ENCODE results near the gene CUEDC1. TPM values are rescaled to one million over a fixed set of nuclear protein-coding genes. Genes with fewer than 3 reads are reported as not detected.

CUEDC1 gene
- total RNA-seq, 4 donors from 2014 or later: 7.5 to 14.3 (median 12.7) TPM

GRCh38 chr17:57889892-57890856 is 65.0 kb downstream of the CUEDC1 start:
- intact Hi-C loops (cut with DNase I; ENCODE audit: low total_unique reads): no loop called here
- TF ChIP-seq POLR2A (IDR thresholded peaks at IDR 0.05) (no peak), CTCF (IDR thresholded peaks at IDR 0.05) (no peak)
- peak; percentile 57 to 95 for DNase-seq (ENCODE audit: low spot score in 2 of 2)
- WGBS, 2 donors: 40 to 47% methylated on average over 9 to 11 of the region's 11 CpGs
- H3K4me3 ChIP-seq (ENCODE audit: low read depth, poor library complexity, severe bottlenecking): no peak overlapping the region

- H3K4me3 ChIP-seq (ENCODE audit: low read depth, poor library complexity, severe bottlenecking): no peak overlapping the region
- WGBS, 2 donors: 58 to 75% methylated on average over 2 of the region's 2 CpGs
- DNase-seq (ENCODE audit: low spot score in 2 of 2): no peak
- TF ChIP-seq CTCF (IDR thresholded peaks at IDR 0.05) (no peak), POLR2A (IDR thresholded peaks at IDR 0.05) (no peak)
- intact Hi-C loops (cut with DNase I; ENCODE audit: low total_unique reads): no loop called here
Observed at GRCh38 chr17:57889252-57889651, 66.0 kb downstream of the CUEDC1 start.

- intact Hi-C loops (cut with DNase I; ENCODE audit: low total_unique reads): no loop called here
- H3K4me3 ChIP-seq (ENCODE audit: low read depth, poor library complexity, severe bottlenecking): no peak overlapping the region
- no peak for TF ChIP-seq CTCF (IDR thresholded peaks at IDR 0.05)
- WGBS, 2 donors: 72 to 81% methylated on average over 12 of the region's 12 CpGs
- no peak for DNase-seq (ENCODE audit: low spot score in 2 of 2)
Observed at GRCh38 chr17:57888311-57889216, 66.6 kb downstream of the CUEDC1 start.

GRCh38 chr17:57887161-57887560 is 68.1 kb downstream of the CUEDC1 start:
- 94 to 96% methylated on average over 4 of the region's 4 CpGs for WGBS, 2 donors
- no peak overlapping the region for H3K4me3 ChIP-seq (ENCODE audit: low read depth, poor library complexity, severe bottlenecking)
- no peak for TF ChIP-seq CTCF (IDR thresholded peaks at IDR 0.05)
- no peak for TF ChIP-seq POLR2A (IDR thresholded peaks at IDR 0.05)
- intact Hi-C loops (cut with DNase I; ENCODE audit: low total_unique reads): no loop called here
- DNase-seq (ENCODE audit: low spot score in 2 of 2): no peak

GRCh38 chr17:57886020-57886419 is 69.2 kb downstream of the CUEDC1 start:
- no peak overlapping the region for H3K4me3 ChIP-seq (ENCODE audit: low read depth, poor library complexity, severe bottlenecking)
- TF ChIP-seq POLR2A (IDR thresholded peaks at IDR 0.05) (no peak), CTCF (IDR thresholded peaks at IDR 0.05) (no peak)
- WGBS, 2 donors: 92 to 94% methylated on average over 4 of the region's 4 CpGs
- DNase-seq (ENCODE audit: low spot score in 2 of 2): no peak
- intact Hi-C loops (cut with DNase I; ENCODE audit: low total_unique reads): no loop called here

Measured in lower leg skin (tissue), 4 donors.